Thyroid gland (tissue), 4 donors: ENCODE results near the gene IER2. TPM values are rescaled to one million over a fixed set of nuclear protein-coding genes. Genes with fewer than 3 reads are reported as not detected.

ENCODE experiments used
- DNase-seq, 2 donors: peaks; one replicate each; pipeline ENCODE4 v3.0.0-alpha.2; 2019
- H3K27ac ChIP-seq, 3 donors: fragments of 200-600 bp; sonication (generic); 1 replicate in 2 of 3; 2 replicates in 1 of 3; pipeline ENCODE4 v1.5.1; 2016 to 2019; ENCODE audit warnings: mild to moderate bottlenecking in 1 of 3, moderate library complexity in 1 of 3
- H3K27me3 ChIP-seq: fragments of 200-600 bp; sonication (generic); one replicate; pipeline ENCODE4 v1.5.1; 2019
- H3K36me3 ChIP-seq, 2 donors: fragments of 200-600 bp; sonication (generic); one replicate each; pipeline ENCODE4 v1.5.1; 2016 to 2019
- H3K4me1 ChIP-seq, 2 donors: fragments of 200-600 bp; sonication (generic); one replicate each; pipeline ENCODE4 v1.5.1; 2017 to 2019
- H3K4me3 ChIP-seq, 3 donors: fragments of 200-600 bp; sonication (generic); replicated peaks in 1 of 3; 1 replicate in 2 of 3; 2 replicates in 1 of 3; pipeline ENCODE4 v1.5.1; 2016; ENCODE audit warnings: mild to moderate bottlenecking in 1 of 3
- H3K9me3 ChIP-seq: fragments of 200-600 bp; sonication (generic); one replicate; pipeline ENCODE4 v1.5.1; 2017
- CTCF ChIP-seq, 6 experiments: fragments of 200-600 bp in 3 of 6; fragments of 450-650 bp in 3 of 6; sonication (generic) in 3 of 6; IDR thresholded peaks; one replicate each; pipeline ENCODE4 v1.5.1; 2016 to 2019; ENCODE audit warnings: antibody characterized with exemption in 6 of 6, mild to moderate bottlenecking in 2 of 6, inconsistent platforms in 1 of 6, moderate library complexity in 1 of 6
- POLR2A ChIP-seq, 2 donors: fragments of 450-650 bp; IDR thresholded peaks; one replicate each; pipeline ENCODE4 v1.6.1; 2017; ENCODE audit warnings: antibody characterized with exemption in 2 of 2, mild to moderate bottlenecking in 2 of 2, moderate library complexity in 1 of 2
- WGBS, 2 donors: methylation state at CpG; one replicate each; pipeline ENCODE4 v1.1.5; 2017; 5-methylcytosine and 5-hydroxymethylcytosine counted together
- intact Hi-C: fragments of 100-400 bp; cut with DNase I; formaldehyde crosslinking; loops from one replicate; pipeline ENCODE4 v1.15.1; 2023
- total RNA-seq, 4 donors: library from RNA; depleted of rRNA; stranded (reverse); fragments of >200 nt; gene quantifications; one replicate each; pipeline ENCODE4 v1.2.3, GENCODE V29; 2016

The IER2 gene
- total RNA-seq, 4 donors from 2014 or later: 55.0 to 139 (median 65.9) TPM

GRCh38 chr19:13102666-13103580 lies 47.3 kb upstream of the IER2 start, which contains the start of gene LYL1:
TSS of gene LYL1 (minus strand) at chr19:13102858. CDS start at chr19:13101171, 1,687 bp downstream.
- Histone ChIP-seq H3K4me3 (peak within 1 kb of the TSS in 1 of 3 donors; percentile 13), H3K4me1 (peaks cover 10 to 35% of the 10 kb centered on the region in 2 donors), H3K9me3 (no peaks in the 10 kb centered on the region), H3K27me3 (no peaks in the 10 kb centered on the region), H3K36me3 (peaks cover 0 to 5% of the 10 kb centered on the region in 2 donors), H3K27ac (peak within 1 kb of the TSS; percentile 46 to 68 (median 63))
- intact Hi-C loops: no loop called here
- TF ChIP-seq POLR2A (IDR thresholded peaks at IDR 0.05): no peak
- TF ChIP-seq CTCF (IDR thresholded peaks at IDR 0.05): no peak
- peak; percentile 37 for DNase-seq
- WGBS, 2 donors: 12 to 16% methylated on average over 7 to 9 of the region's 47 CpGs

- Histone ChIP-seq H3K27ac (peak overlapping the region; percentile 46 to 68 (median 63)), H3K4me1 (peaks cover 2 to 27% of the 10 kb centered on the region in 2 donors), H3K36me3 (peaks cover 0 to 5% of the 10 kb centered on the region in 2 donors), H3K9me3 (no peaks in the 10 kb centered on the region), H3K27me3 (no peaks in the 10 kb centered on the region), H3K4me3 (no peak overlapping the region)
- 79 to 80% methylated on average over 10 to 12 of the region's 13 CpGs for WGBS, 2 donors
- no peak for DNase-seq
- no peak for TF ChIP-seq POLR2A (IDR thresholded peaks at IDR 0.05)
- TF ChIP-seq CTCF (IDR thresholded peaks at IDR 0.05): no peak
- intact Hi-C loops: no loop called here
Observed at GRCh38 chr19:13103581-13104359, 46.4 kb upstream of the IER2 start.

GRCh38 chr19:13104360-13104847 lies 45.8 kb upstream of the IER2 start:
- Histone ChIP-seq H3K27ac (peak overlapping the region in 1 of 3 donors; percentile 26), H3K27me3 (no peaks in the 10 kb centered on the region), H3K4me1 (peaks cover 0 to 21% of the 10 kb centered on the region in 2 donors), H3K36me3 (peaks cover 0 to 8% of the 10 kb centered on the region in 2 donors), H3K9me3 (no peaks in the 10 kb centered on the region), H3K4me3 (no peak overlapping the region)
- DNase-seq: peak; percentile 43 to 51
- intact Hi-C loops: no loop called here
- WGBS, 2 donors: 32 to 55% methylated on average over 5 to 14 of the region's 33 CpGs
- no peak for TF ChIP-seq POLR2A (IDR thresholded peaks at IDR 0.05)
- peak in 5 of 6 experiments; percentile 44 to 75 (median 50) for TF ChIP-seq CTCF (IDR thresholded peaks at IDR 0.05)

GRCh38 chr19:13104848-13105711 lies 45.1 kb upstream of the IER2 start:
- Histone ChIP-seq H3K27ac (peak overlapping the region in 1 of 3 donors; percentile 26), H3K4me1 (peaks cover 0 to 17% of the 10 kb centered on the region in 2 donors), H3K4me3 (no peak overlapping the region), H3K9me3 (no peaks in the 10 kb centered on the region), H3K27me3 (no peaks in the 10 kb centered on the region), H3K36me3 (peaks cover 0 to 9% of the 10 kb centered on the region in 2 donors)
- TF ChIP-seq POLR2A (IDR thresholded peaks at IDR 0.05) (no peak), CTCF (IDR thresholded peaks at IDR 0.05) (no peak)
- 72 to 77% methylated on average over 17 to 25 of the region's 29 CpGs for WGBS, 2 donors
- intact Hi-C loops: no loop called here
- DNase-seq: no peak
